GM12878 (cell line): ENCODE measurements around the gene TFRC.
"Not testable (repeated sequence)": the region's sequence is repeated elsewhere in the genome, so short reads cannot be mapped to it uniquely, and the experiment has no call there.

Source experiments
- BACH1 ChIP-seq: fragments of 450-650 bp; IDR thresholded peaks from 2 replicates; pipeline ENCODE4 v1.6.1; 2017; ENCODE audit warnings: mild to moderate bottlenecking, borderline replicate concordance
- BRCA1 ChIP-seq: IDR thresholded peaks from 2 replicates; pipeline ENCODE4 v1.6.1; 2011; ENCODE audit warnings: low read depth, low read length, improper control_type of control experiment
- EZH2 ChIP-seq: IDR thresholded peaks from 2 replicates; pipeline ENCODE4 v1.6.1; 2012; ENCODE audit warnings: low read depth, mild to moderate bottlenecking, control low read depth, inconsistent platforms, low read length, borderline replicate concordance; ENCODE audit not compliant: control insufficient read depth
- HDGF ChIP-seq: fragments of 450-650 bp; IDR thresholded peaks from 2 replicates; pipeline ENCODE4 v1.6.1; 2016; ENCODE audit warnings: antibody characterized with exemption
- NFYB ChIP-seq: IDR thresholded peaks from 2 replicates; pipeline ENCODE4 v1.6.1; 2011; ENCODE audit warnings: low read depth, mild to moderate bottlenecking, low read length, improper control_type of control experiment, moderate library complexity; ENCODE audit not compliant: insufficient read depth
- PAX5 ChIP-seq: IDR thresholded peaks from 2 replicates; pipeline ENCODE4 v1.6.1; 2011; ENCODE audit warnings: low read depth, low read length, borderline replicate concordance
- POLR2AphosphoS5 ChIP-seq: IDR thresholded peaks from 2 replicates; pipeline ENCODE4 v1.6.1; 2011; ENCODE audit warnings: mild to moderate bottlenecking, low read length, inconsistent platforms
- RAD21 ChIP-seq: IDR thresholded peaks from 2 replicates; pipeline ENCODE4 v1.6.1; 2011; ENCODE audit warnings: mild to moderate bottlenecking, low read depth, low read length, moderate library complexity; ENCODE audit not compliant: insufficient read depth
- RFX5 ChIP-seq: IDR thresholded peaks from 2 replicates; pipeline ENCODE4 v1.6.1; 2011; ENCODE audit warnings: low read depth, low read length, improper control_type of control experiment
- SIN3A ChIP-seq: IDR thresholded peaks from 2 replicates; pipeline ENCODE4 v1.6.1; 2012; ENCODE audit warnings: low read depth, low read length, improper control_type of control experiment
- ZNF274 ChIP-seq: IDR thresholded peaks from one replicate; pipeline ENCODE4 v1.8.0; 2011; ENCODE audit not compliant: insufficient read length, insufficient read depth
- TF ChIP-seq, protein P1 (sequence below), 3 experiments: IDR thresholded peaks in 2 of 3; conservative IDR thresholded peaks in 1 of 3; 2 replicates each; pipeline ENCODE4 v1.5.1; 2011; ENCODE audit warnings: low read depth in 3 of 3, low read length in 3 of 3, mild to moderate bottlenecking in 3 of 3, control low read depth in 2 of 3, moderate library complexity in 2 of 3, inconsistent platforms in 1 of 3, mixed read lengths in 1 of 3; ENCODE audit not compliant: control insufficient read depth in 2 of 3, insufficient read depth in 1 of 3; ENCODE audit errors: extremely low read depth in 1 of 3
- TF ChIP-seq, protein P2 (sequence below): IDR thresholded peaks from 2 replicates; pipeline ENCODE4 v1.6.1; 2011; ENCODE audit warnings: borderline replicate concordance, low read depth, mild to moderate bottlenecking, moderate library complexity, low read length; ENCODE audit not compliant: insufficient read depth, poor library complexity, severe bottlenecking

DNA sequence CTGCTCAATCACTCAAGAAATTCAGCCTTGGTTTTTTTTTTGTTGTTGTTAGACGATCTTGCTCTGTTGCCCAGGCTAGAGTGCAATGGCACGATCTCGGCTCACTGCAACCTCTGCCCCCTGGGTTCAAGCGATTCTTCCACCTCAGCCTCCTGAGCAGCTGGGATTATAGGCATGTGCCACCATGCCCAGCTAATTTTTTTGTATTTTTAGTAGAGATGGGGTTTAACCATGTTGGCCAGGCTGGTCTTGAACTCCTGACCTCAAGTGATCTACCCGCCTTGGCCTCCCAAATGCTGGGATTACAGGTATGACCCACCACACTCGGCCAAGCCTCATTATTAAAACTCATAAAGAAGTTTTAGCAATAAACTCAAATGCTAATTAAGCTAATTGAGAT is 25.5 kb downstream of the TFRC start:
- not testable (repeated sequence) for TF ChIP-seq SIN3A, NFYB, HDGF, BACH1, POLR2AphosphoS5, EZH2, RFX5, ZNF274, PAX5, RAD21, BRCA1
- TF ChIP-seq, protein P1, sequence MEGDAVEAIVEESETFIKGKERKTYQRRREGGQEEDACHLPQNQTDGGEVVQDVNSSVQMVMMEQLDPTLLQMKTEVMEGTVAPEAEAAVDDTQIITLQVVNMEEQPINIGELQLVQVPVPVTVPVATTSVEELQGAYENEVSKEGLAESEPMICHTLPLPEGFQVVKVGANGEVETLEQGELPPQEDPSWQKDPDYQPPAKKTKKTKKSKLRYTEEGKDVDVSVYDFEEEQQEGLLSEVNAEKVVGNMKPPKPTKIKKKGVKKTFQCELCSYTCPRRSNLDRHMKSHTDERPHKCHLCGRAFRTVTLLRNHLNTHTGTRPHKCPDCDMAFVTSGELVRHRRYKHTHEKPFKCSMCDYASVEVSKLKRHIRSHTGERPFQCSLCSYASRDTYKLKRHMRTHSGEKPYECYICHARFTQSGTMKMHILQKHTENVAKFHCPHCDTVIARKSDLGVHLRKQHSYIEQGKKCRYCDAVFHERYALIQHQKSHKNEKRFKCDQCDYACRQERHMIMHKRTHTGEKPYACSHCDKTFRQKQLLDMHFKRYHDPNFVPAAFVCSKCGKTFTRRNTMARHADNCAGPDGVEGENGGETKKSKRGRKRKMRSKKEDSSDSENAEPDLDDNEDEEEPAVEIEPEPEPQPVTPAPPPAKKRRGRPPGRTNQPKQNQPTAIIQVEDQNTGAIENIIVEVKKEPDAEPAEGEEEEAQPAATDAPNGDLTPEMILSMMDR (IDR thresholded peaks at IDR 0.05 in 2 of 3, conservative IDR thresholded peaks at IDR 0.05 in 1 of 3; ENCODE audit: control insufficient read depth in 2 of 3, extremely low read depth in 1 of 3, insufficient read depth in 1 of 3, low read depth in 3 of 3, low read length in 3 of 3) = not testable (repeated sequence)
- TF ChIP-seq, protein P2, sequence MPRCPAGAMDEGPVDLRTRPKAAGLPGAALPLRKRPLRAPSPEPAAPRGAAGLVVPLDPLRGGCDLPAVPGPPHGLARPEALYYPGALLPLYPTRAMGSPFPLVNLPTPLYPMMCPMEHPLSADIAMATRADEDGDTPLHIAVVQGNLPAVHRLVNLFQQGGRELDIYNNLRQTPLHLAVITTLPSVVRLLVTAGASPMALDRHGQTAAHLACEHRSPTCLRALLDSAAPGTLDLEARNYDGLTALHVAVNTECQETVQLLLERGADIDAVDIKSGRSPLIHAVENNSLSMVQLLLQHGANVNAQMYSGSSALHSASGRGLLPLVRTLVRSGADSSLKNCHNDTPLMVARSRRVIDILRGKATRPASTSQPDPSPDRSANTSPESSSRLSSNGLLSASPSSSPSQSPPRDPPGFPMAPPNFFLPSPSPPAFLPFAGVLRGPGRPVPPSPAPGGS = not testable (repeated sequence)
